ENCODE results near the gene ELK4.

GRCh38 chr1:205678286-205679111 is 46.7 kb upstream of the ELK4 start:
- no peak for TF ChIP-seq CTCF (IDR thresholded peaks at IDR 0.05)
- TF ChIP-seq REST (IDR thresholded peaks at IDR 0.05; ENCODE audit: low read depth, low read length) = no peak
- TF ChIP-seq TAF1 (IDR thresholded peaks at IDR 0.05; ENCODE audit: borderline replicate concordance, low read depth, low read length) = no peak
- no peak for TF ChIP-seq TCF12 (IDR thresholded peaks at IDR 0.05)
- TF ChIP-seq YY1 (IDR thresholded peaks at IDR 0.05; ENCODE audit: low read depth) = no peak
- no peak for TF ChIP-seq EP300 (IDR thresholded peaks at IDR 0.05; ENCODE audit: borderline replicate concordance in 1 of 2, low read depth in 1 of 2, low read length in 1 of 2)

Data from SK-N-SH (cell line).